CD14-positive monocyte (primary cell): ENCODE measurements around the gene TDRD7. TPM values are rescaled to one million over a fixed set of nuclear protein-coding genes. Genes with fewer than 3 reads are reported as not detected.

ENCODE experiments used
- DNase-seq, 3 donors: peaks; one replicate each; pipeline ENCODE4 v3.0.0-alpha.2; 2011 to 2022
- H2AFZ ChIP-seq: 2 replicates; pipeline ENCODE4 v1.6.0; 2012; ENCODE audit warnings: mild to moderate bottlenecking, low read depth, low read length, inconsistent platforms; ENCODE audit not compliant: insufficient read depth, poor library complexity, severe bottlenecking
- H3K27ac ChIP-seq, 2 donors: 1 replicate in 1 of 2; 2 replicates in 1 of 2; pipeline ENCODE4 v1.5.1; 2012 to 2013; ENCODE audit warnings: low read length in 2 of 2, control low read depth in 1 of 2, inconsistent platforms in 1 of 2, low read depth in 1 of 2, mild to moderate bottlenecking in 1 of 2
- H3K27me3 ChIP-seq, 2 donors: one replicate each; pipeline versions ENCODE4 v1.6.0 to v1.6.1; 2011 to 2013; ENCODE audit warnings: low read length in 2 of 2; ENCODE audit not compliant: control insufficient read depth in 2 of 2, insufficient read depth in 2 of 2
- H3K36me3 ChIP-seq, 2 donors: replicated peaks in 1 of 2; 1 replicate in 1 of 2; 2 replicates in 1 of 2; pipeline versions ENCODE4 v1.5.1 to v1.6.1; 2012 to 2013; ENCODE audit warnings: low read length in 2 of 2, control low read depth in 1 of 2, inconsistent platforms in 1 of 2, mild to moderate bottlenecking in 1 of 2; ENCODE audit not compliant: insufficient read depth in 2 of 2, control insufficient read depth in 1 of 2
- H3K4me1 ChIP-seq, 2 donors: 1 replicate in 1 of 2; 2 replicates in 1 of 2; pipeline versions ENCODE4 v1.5.1 to v1.6.1; 2012 to 2013; ENCODE audit warnings: low read length in 2 of 2, control low read depth in 1 of 2, inconsistent platforms in 1 of 2, mild to moderate bottlenecking in 1 of 2, moderate library complexity in 1 of 2; ENCODE audit not compliant: insufficient read depth in 2 of 2, control insufficient read depth in 1 of 2
- H3K4me2 ChIP-seq: replicated peaks from 2 replicates; pipeline ENCODE3; 2012; ENCODE audit warnings: low read length, moderate library complexity, mild to moderate bottlenecking; ENCODE audit not compliant: poor library complexity, severe bottlenecking; ENCODE audit errors: extremely low read depth
- H3K4me3 ChIP-seq, 3 experiments: fragments of 200-600 bp in 1 of 3; sonication (generic) in 1 of 3; replicated peaks in 1 of 3; 1 replicate in 2 of 3; 2 replicates in 1 of 3; pipeline ENCODE4 v1.5.1; 2011 to 2013; ENCODE audit warnings: low read length in 3 of 3, mild to moderate bottlenecking in 3 of 3, control low read depth in 2 of 3, low read depth in 2 of 3, inconsistent platforms in 1 of 3, moderate library complexity in 1 of 3
- H3K79me2 ChIP-seq: 2 replicates; pipeline ENCODE4 v1.6.0; 2012; ENCODE audit warnings: mild to moderate bottlenecking, control low read depth, inconsistent platforms, low read length, moderate library complexity; ENCODE audit not compliant: insufficient read depth
- H3K9ac ChIP-seq: 2 replicates; pipeline ENCODE4 v1.6.0; 2017; ENCODE audit warnings: low read length, mild to moderate bottlenecking; ENCODE audit not compliant: insufficient read depth, poor library complexity, severe bottlenecking
- H3K9me3 ChIP-seq, 2 donors: replicated peaks in 1 of 2; 1 replicate in 1 of 2; 2 replicates in 1 of 2; pipeline versions ENCODE4 v1.5.1 to v1.6.1; 2012 to 2013; ENCODE audit warnings: low read length in 2 of 2, control low read depth in 1 of 2; ENCODE audit not compliant: control insufficient read depth in 1 of 2, insufficient read depth in 1 of 2
- H4K20me1 ChIP-seq: 2 replicates; pipeline ENCODE4 v1.6.0; 2012; ENCODE audit warnings: mild to moderate bottlenecking, low read length, control low read depth, moderate library complexity; ENCODE audit not compliant: insufficient read depth
- H3K27ac Mint-ChIP-seq, 7 donors: one replicate each; pipeline ENCODE4 v1.8.0; 2020; ENCODE audit warnings: mild to moderate bottlenecking in 7 of 7, mixed read lengths in 7 of 7, moderate library complexity in 6 of 7, inconsistent platforms in 2 of 7
- H3K27me3 Mint-ChIP-seq, 3 donors: one replicate each; pipeline ENCODE4 v1.8.0; 2021 to 2022; ENCODE audit warnings: low read depth in 3 of 3, mild to moderate bottlenecking in 3 of 3, mixed read lengths in 3 of 3, moderate library complexity in 3 of 3, inconsistent platforms in 1 of 3
- H3K36me3 Mint-ChIP-seq, 2 donors: one replicate each; pipeline ENCODE4 v1.8.0; 2020; ENCODE audit warnings: mixed read lengths in 2 of 2, inconsistent platforms in 1 of 2, mild to moderate bottlenecking in 1 of 2
- H3K4me1 Mint-ChIP-seq: one replicate; pipeline ENCODE4 v1.8.0; 2020; ENCODE audit warnings: mild to moderate bottlenecking, mixed read lengths
- H3K4me3 Mint-ChIP-seq, 2 donors: one replicate each; pipeline ENCODE4 v1.8.0; 2020; ENCODE audit warnings: mild to moderate bottlenecking in 2 of 2, mixed read lengths in 2 of 2, moderate library complexity in 1 of 2
- H3K9me3 Mint-ChIP-seq, 7 donors: one replicate each; pipeline ENCODE4 v1.8.0; 2020 to 2022; ENCODE audit warnings: mixed read lengths in 7 of 7, mild to moderate bottlenecking in 6 of 7, moderate library complexity in 6 of 7, inconsistent platforms in 2 of 7
- CTCF ChIP-seq: fragments of 200-600 bp; IDR thresholded peaks from one replicate; pipeline ENCODE4 v1.8.0; 2022; ENCODE audit warnings: antibody characterized with exemption, mild to moderate bottlenecking
- WGBS: methylation state at CpG from one replicate; pipeline ENCODE4 v1.1.5; 2013; ENCODE audit warnings: missing lambda C conversion rate; ENCODE audit not compliant: insufficient coverage; 5-methylcytosine and 5-hydroxymethylcytosine counted together
- intact Hi-C, 2 donors: fragments of 100-400 bp; cut with micrococcal nuclease; formaldehyde crosslinking; loops; one replicate each; pipeline versions ENCODE4 v1.15.0 to v1.15.1; 2023
- polyA plus RNA-seq, 3 donors: library from polyadenylated mRNA; depleted of rRNA in 1 of 3; unstranded in 2 of 3; stranded (reverse) in 1 of 3; fragments of 300-500 nt in 2 of 3; fragments of >200 nt in 1 of 3; fragmentation: Illumina TruSeq in 2 of 3; gene quantifications; 1 replicate in 2 of 3; 2 replicates in 1 of 3; pipeline ENCODE4 v1.2.3, GENCODE V29; 2012 to 2021

The TDRD7 gene
- polyA plus RNA-seq, 3 donors = 8.1 to 12.0 (median 11.1) TPM

GRCh38 chr9:97396256-97396655 lies 15.6 kb upstream of the TDRD7 start:
- H3K27me3 ChIP-seq = no peaks in the 10 kb centered on the region
- no peaks in the 10 kb centered on the region for H3K9me3 ChIP-seq
- Mint-ChIP-seq H3K27ac (no peak overlapping the region), H3K27me3 (peaks cover 0 to 5% (median 3%) of the 10 kb centered on the region in 3 donors), H3K4me3 (no peak overlapping the region), H3K36me3 (no peaks in the 10 kb centered on the region), H3K9me3 (peaks cover 0 to 4% (median 0%) of the 10 kb centered on the region in 7 donors), H3K4me1 (peaks cover 2% of the 10 kb centered on the region)
- no peak overlapping the region for H2AFZ ChIP-seq
- H3K27ac ChIP-seq = no peak overlapping the region
- no peaks in the 10 kb centered on the region for H3K79me2 ChIP-seq
- DNase-seq = no peak
- no peak overlapping the region for H3K4me2 ChIP-seq
- no peaks in the 10 kb centered on the region for H4K20me1 ChIP-seq
- TF ChIP-seq CTCF = no peak
- H3K4me3 ChIP-seq = no peak overlapping the region
- H3K36me3 ChIP-seq = no peaks in the 10 kb centered on the region
- no peaks in the 10 kb centered on the region for H3K4me1 ChIP-seq
- intact Hi-C loops = loop anchor here (5.0 kb wide), 1 partner anchor 539 kb away; no protein-coding TSS in a partner anchor
- no peak overlapping the region for H3K9ac ChIP-seq
- 100% methylated on average over 2 of the region's 7 CpGs for WGBS

- Mint-ChIP-seq H3K4me1 (peaks cover 2% of the 10 kb centered on the region), H3K9me3 (peaks cover 0 to 4% (median 0%) of the 10 kb centered on the region in 7 donors), H3K4me3 (no peak overlapping the region), H3K36me3 (no peaks in the 10 kb centered on the region), H3K27me3 (peaks cover 0 to 5% (median 5%) of the 10 kb centered on the region in 3 donors), H3K27ac (no peak overlapping the region)
- H3K9me3 ChIP-seq = no peaks in the 10 kb centered on the region
- H2AFZ ChIP-seq = no peak overlapping the region
- DNase-seq = no peak
- H3K9ac ChIP-seq = no peak overlapping the region
- no CpG with 5 or more reads among the region's 1 CpG for WGBS
- H3K4me2 ChIP-seq = no peak overlapping the region
- H3K27me3 ChIP-seq = no peaks in the 10 kb centered on the region
- H3K4me3 ChIP-seq = no peak overlapping the region
- TF ChIP-seq CTCF = no peak
- no peaks in the 10 kb centered on the region for H4K20me1 ChIP-seq
- H3K27ac ChIP-seq = no peak overlapping the region
- no peaks in the 10 kb centered on the region for H3K79me2 ChIP-seq
- H3K4me1 ChIP-seq = no peaks in the 10 kb centered on the region
- no peaks in the 10 kb centered on the region for H3K36me3 ChIP-seq
- intact Hi-C loops = loop anchor here (5.0 kb wide), 1 partner anchor 540 kb away; no protein-coding TSS in a partner anchor
These were observed 14.7 kb upstream of the TDRD7 start for GRCh38 chr9:97397220-97397619.
